ENCODE data around the gene GMDS. TPM values are rescaled to one million over a fixed set of nuclear protein-coding genes. Genes with fewer than 3 reads are reported as not detected.
A peak's percentile ranks its signal among the peaks of the same experiment; 100 is the strongest.

GMDS gene
- total and polyA plus RNA-seq, 2 of the 13 experiments (the other 11 are each of a cell fraction or from before 2014, with no cell fraction given) = 64.4 to 112 TPM

GRCh38 chr6:1904466-1904799, 341.0 kb downstream of the GMDS start (continued):
- TF ChIP-seq, protein P1, sequence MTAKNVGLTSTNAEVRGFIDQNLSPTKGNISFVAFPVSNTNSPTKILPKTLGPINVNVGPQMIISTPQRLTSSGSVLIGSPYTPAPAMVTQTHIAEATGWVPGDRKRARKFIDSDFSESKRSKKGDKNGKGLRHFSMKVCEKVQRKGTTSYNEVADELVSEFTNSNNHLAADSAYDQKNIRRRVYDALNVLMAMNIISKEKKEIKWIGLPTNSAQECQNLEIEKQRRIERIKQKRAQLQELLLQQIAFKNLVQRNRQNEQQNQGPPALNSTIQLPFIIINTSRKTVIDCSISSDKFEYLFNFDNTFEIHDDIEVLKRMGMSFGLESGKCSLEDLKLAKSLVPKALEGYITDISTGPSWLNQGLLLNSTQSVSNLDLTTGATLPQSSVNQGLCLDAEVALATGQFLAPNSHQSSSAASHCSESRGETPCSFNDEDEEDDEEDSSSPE (CRISPR knock-in tag; IDR thresholded peaks at IDR 0.05) = no peak

GRCh38 chr6:1903780-1904465, 341.5 kb downstream of the GMDS start:
- BruUV-seq (replicated peaks) = no TSS peak
- ChIA-PET CTCF (ENCODE audit: low intra/inter-chr PET ratio, low total read pairs) (no interaction called here), POLR2A (no interaction called here)
- Histone ChIP-seq H3K4me2 (ENCODE audit: low read depth, low read length) (no peak overlapping the region), H3K9ac (ENCODE audit: insufficient read depth, low read depth, low read length) (no peak overlapping the region), H4K20me1 (ENCODE audit: insufficient read depth, low read length) (no peaks in the 10 kb centered on the region; the same call in 1 of the 2 replicates), H3K4me1 (ENCODE audit: insufficient read depth, low read length) (no peaks in the 10 kb centered on the region), H2AFZ (ENCODE audit: low read length) (no peak overlapping the region), H3K36me3 (replicated peaks in 1 of 2; ENCODE audit: control insufficient read depth in 1 of 2, insufficient read depth in 2 of 2, low read length in 2 of 2) (peaks cover 5 to 31% of the 10 kb centered on the region in 2 experiments; a peak in 3 of 5 replicates), H3K4me3 (replicated peaks in 1 of 3; ENCODE audit: insufficient read depth in 1 of 3, low read depth in 2 of 3, low read length in 3 of 3) (no peak overlapping the region), H3K27ac (ENCODE audit: extremely low read length, insufficient read depth, low read length) (no peak overlapping the region), H3K9me3 (ENCODE audit: low read length) (no peaks in the 10 kb centered on the region), H3K27me3 (ENCODE audit: control insufficient read depth in 1 of 2, insufficient read depth in 2 of 2, low read length in 2 of 2) (no peaks in the 10 kb centered on the region), H3K79me2 (ENCODE audit: insufficient read depth, low read length) (no peaks in the 10 kb centered on the region)
- in situ Hi-C loops (cut with HindIII; ENCODE audit: extremely low pct_ligation_motif_present, low pct_unique_long_range_greater_than_20kb) (no loop called here), intact Hi-C loops (cut with micrococcal nuclease; ENCODE audit: unreplicated experiment) (no loop called here)
- TF ChIP-seq RBM22 (optimal IDR thresholded peaks at IDR 0.05; ENCODE audit: low read length) (peak; percentile 48), SAP130 (CRISPR knock-in tag; IDR thresholded peaks at IDR 0.05; ENCODE audit: low read depth) (no peak), ZNF577 (CRISPR knock-in tag; IDR thresholded peaks at IDR 0.05; ENCODE audit: borderline replicate concordance, low read depth) (no peak), ZNF781 (CRISPR knock-in tag; IDR thresholded peaks at IDR 0.05; ENCODE audit: borderline replicate concordance, not compliant biosample characterization) (no peak)
- no peak for DNase-seq (ENCODE audit: low spot score)
- 93% methylated on average over 9 of the region's 9 CpGs for WGBS (ENCODE audit: low lambda C conversion rate)
- no peak for ATAC-seq
- no peak for FAIRE-seq
